ENCODE measurements around the gene WNT7B.

Gene WNT7B

DNA sequence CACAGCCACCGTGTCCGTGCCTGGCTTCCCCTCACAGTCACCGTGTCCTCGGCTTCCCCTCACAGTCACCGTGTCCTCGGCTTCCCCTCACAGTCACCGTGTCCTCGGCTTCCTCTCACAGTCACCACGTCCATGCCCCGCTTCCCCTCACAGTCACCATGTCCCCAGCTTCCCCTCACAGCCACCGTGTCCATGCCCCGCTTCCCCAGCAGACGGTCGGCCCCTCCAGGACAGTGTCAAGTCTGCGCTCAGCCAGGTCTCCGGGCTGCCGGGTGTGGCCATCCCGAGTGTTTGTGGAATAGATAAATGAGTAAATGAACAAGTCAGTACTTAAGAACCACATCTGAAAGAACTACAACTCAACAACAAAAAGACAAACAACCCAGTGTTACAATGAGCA lies 23.8 kb downstream of the WNT7B start:
- H3K4me1 Mint-ChIP-seq, result peaks cover 18% of the 10 kb centered on the region
- no peaks in the 10 kb centered on the region for H3K9me3 Mint-ChIP-seq
- H3K4me3 Mint-ChIP-seq, result no peak overlapping the region
- no peak overlapping the region for H3K27ac Mint-ChIP-seq
- H3K27me3 Mint-ChIP-seq (ENCODE audit: low read depth, poor library complexity), result peaks cover 13% of the 10 kb centered on the region
- DNase-seq, result no peak
- no peaks in the 10 kb centered on the region for H3K36me3 Mint-ChIP-seq (ENCODE audit: low read depth)
- TF ChIP-seq, protein P1, sequence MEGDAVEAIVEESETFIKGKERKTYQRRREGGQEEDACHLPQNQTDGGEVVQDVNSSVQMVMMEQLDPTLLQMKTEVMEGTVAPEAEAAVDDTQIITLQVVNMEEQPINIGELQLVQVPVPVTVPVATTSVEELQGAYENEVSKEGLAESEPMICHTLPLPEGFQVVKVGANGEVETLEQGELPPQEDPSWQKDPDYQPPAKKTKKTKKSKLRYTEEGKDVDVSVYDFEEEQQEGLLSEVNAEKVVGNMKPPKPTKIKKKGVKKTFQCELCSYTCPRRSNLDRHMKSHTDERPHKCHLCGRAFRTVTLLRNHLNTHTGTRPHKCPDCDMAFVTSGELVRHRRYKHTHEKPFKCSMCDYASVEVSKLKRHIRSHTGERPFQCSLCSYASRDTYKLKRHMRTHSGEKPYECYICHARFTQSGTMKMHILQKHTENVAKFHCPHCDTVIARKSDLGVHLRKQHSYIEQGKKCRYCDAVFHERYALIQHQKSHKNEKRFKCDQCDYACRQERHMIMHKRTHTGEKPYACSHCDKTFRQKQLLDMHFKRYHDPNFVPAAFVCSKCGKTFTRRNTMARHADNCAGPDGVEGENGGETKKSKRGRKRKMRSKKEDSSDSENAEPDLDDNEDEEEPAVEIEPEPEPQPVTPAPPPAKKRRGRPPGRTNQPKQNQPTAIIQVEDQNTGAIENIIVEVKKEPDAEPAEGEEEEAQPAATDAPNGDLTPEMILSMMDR (IDR thresholded peaks at IDR 0.05), result no peak

DNA sequence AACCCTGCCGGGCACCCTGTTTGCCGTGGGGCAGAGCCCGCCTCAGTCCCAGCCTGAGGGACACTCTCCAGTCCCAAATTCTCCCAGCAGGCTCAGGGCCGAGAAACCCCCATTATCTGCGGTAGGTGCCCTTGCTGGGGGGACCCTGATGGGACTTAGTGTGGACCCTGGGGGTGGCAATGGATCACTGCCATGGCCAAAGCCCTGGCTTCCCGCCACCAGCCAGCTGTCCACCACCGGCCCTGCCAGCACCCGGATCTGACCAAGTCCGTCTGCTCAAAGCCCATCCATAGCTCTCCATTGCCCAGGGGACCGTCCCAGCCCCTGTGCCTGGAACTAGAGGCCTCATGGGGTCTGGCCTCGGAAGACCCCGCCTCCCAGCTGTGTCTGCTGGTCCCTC lies 24.4 kb downstream of the WNT7B start:
- DNase-seq, result no peak
- Mint-ChIP-seq H3K9me3 (no peaks in the 10 kb centered on the region), H3K27ac (no peak overlapping the region), H3K4me1 (peaks cover 18% of the 10 kb centered on the region), H3K36me3 (ENCODE audit: low read depth) (no peaks in the 10 kb centered on the region), H3K27me3 (ENCODE audit: low read depth, poor library complexity) (peaks cover 13% of the 10 kb centered on the region), H3K4me3 (no peak overlapping the region)
- TF ChIP-seq, protein P1 (IDR thresholded peaks at IDR 0.05), result no peak

DNA sequence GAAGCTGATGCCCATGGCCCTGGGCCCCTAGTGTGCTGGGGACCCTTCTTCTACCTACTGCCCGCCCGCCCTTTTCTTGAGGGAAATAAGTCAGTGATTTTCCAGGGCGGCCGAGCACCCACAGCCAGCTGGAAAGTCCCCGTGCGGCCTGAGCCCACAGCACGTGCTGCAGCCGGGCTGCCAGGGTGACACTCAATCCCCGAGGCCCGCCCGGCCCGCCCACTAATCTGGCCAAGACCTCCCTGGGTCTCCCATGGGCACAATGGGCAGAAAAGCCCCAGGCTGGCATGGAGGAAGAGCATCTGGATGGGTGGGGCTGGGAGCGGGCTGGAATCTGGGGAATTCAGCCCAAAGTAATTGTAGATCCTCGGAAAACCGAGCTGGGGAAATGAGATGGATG lies 24.8 kb downstream of the WNT7B start:
- no peak for DNase-seq
- TF ChIP-seq, protein P1 (IDR thresholded peaks at IDR 0.05), result no peak
- Mint-ChIP-seq H3K4me1 (peaks cover 18% of the 10 kb centered on the region), H3K9me3 (no peaks in the 10 kb centered on the region), H3K36me3 (ENCODE audit: low read depth) (no peaks in the 10 kb centered on the region), H3K4me3 (no peak overlapping the region), H3K27me3 (ENCODE audit: low read depth, poor library complexity) (peaks cover 14% of the 10 kb centered on the region), H3K27ac (no peak overlapping the region)

DNA sequence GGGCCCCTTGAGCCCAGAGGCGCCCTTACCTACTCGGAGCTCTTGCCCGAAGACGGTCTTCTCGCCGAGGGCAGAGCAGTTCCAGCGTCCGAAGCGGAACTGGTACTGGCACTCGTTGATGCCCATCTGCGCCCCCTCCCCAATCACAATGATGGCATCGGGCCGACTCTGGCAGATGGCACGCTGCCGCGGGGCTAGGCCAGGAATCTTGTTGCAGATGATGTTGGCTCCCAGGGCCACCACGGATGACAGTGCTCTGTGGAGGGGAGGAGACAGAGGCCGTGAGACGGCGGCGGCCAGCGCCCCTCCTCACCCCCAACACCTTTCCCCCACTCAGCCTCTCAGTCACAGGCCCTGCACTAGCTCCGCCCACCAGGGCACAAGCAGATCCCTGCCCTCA lies 27.1 kb downstream of the WNT7B start:
- no peak for DNase-seq
- Mint-ChIP-seq H3K4me1 (peaks cover 13% of the 10 kb centered on the region), H3K36me3 (ENCODE audit: low read depth) (no peaks in the 10 kb centered on the region), H3K27ac (no peak overlapping the region), H3K4me3 (no peak overlapping the region), H3K9me3 (no peaks in the 10 kb centered on the region), H3K27me3 (ENCODE audit: low read depth, poor library complexity) (peaks cover 15% of the 10 kb centered on the region)
- TF ChIP-seq, protein P1 (IDR thresholded peaks at IDR 0.05), result no peak

DNA sequence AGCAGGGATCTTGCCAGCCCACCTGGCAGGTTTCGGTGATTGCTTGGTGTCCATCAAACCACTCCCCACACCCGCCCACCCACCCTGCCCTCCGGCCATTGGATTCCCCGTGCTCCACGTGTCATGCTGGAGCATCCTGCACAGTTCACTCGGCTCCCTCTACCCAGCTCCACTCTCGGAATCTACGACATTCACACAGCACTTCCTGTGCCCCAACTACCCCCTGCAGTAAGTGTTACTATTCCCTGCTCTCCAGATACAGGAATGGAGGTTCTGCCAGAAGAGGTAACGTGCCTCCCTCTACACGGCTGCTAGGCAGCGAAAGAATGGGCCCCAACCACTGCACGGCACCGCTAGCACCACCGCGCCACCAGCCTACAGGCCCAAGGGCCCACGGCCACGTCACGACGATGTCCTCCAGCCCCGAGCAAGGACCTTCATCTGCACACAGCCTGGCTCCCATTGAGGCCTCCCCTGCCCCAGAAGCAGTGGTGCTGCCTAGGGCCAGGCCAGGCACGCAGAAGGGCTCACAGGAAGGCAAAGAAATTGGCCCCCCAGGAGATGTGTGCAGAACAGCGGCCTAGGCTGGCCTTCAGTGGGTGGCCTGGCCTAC lies 27.6 kb downstream of the WNT7B start:
- H3K27ac Mint-ChIP-seq, result no peak overlapping the region
- TF ChIP-seq, protein P1 (IDR thresholded peaks at IDR 0.05), result no peak
- peaks cover 15% of the 10 kb centered on the region for H3K27me3 Mint-ChIP-seq (ENCODE audit: low read depth, poor library complexity)
- H3K4me3 Mint-ChIP-seq, result no peak overlapping the region
- no peaks in the 10 kb centered on the region for H3K9me3 Mint-ChIP-seq
- H3K4me1 Mint-ChIP-seq, result peaks cover 13% of the 10 kb centered on the region
- no peaks in the 10 kb centered on the region for H3K36me3 Mint-ChIP-seq (ENCODE audit: low read depth)
- DNase-seq, result no peak

DNA sequence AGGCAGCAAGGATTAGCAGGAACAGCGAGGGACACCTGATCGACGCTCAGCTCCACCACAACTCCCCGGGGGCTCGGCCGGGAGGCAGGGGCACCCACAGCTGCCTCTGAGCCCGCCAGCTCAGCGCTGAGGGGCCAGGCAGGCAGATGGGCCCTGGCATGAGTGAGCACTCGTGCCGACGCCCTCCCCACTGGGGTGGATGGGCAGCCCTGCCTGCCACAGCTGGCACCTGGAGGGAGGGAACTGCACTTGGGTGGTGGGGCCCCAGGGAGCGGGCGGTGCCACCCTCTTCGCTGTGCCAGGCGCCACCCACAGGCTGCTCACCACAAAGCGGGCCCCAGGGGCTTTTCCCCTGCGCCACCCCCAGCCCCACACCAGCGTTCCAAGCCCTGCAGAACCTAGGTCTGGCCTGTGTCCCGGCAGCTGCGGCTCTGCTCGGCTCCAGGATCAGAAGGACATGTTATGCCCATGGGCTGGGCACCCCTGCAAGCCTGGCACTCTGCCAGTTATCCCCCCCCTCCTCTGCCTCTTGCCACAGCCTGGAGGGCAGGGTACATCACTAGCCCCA lies 28.8 kb downstream of the WNT7B start:
- H3K36me3 Mint-ChIP-seq (ENCODE audit: low read depth), result no peaks in the 10 kb centered on the region

More for the DNA sequence above, 28.8 kb downstream of the WNT7B start:
- no peaks in the 10 kb centered on the region for H3K9me3 Mint-ChIP-seq
- no peak overlapping the region for H3K27ac Mint-ChIP-seq
- TF ChIP-seq, protein P1 (IDR thresholded peaks at IDR 0.05), result no peak
- no peak overlapping the region for H3K4me3 Mint-ChIP-seq
- DNase-seq, result no peak
- H3K27me3 Mint-ChIP-seq (ENCODE audit: low read depth, poor library complexity), result peaks cover 11% of the 10 kb centered on the region
- peaks cover 12% of the 10 kb centered on the region for H3K4me1 Mint-ChIP-seq

Data from nephron progenitor cell (in vitro differentiated cells).